Fibroblast of skin of abdomen (primary cell): ENCODE measurements around the gene U2AF2.

ENCODE experiments used
- DNase-seq: peaks from one replicate; pipeline ENCODE4 v3.0.0-alpha.2; 2013

Gene U2AF2

DNA sequence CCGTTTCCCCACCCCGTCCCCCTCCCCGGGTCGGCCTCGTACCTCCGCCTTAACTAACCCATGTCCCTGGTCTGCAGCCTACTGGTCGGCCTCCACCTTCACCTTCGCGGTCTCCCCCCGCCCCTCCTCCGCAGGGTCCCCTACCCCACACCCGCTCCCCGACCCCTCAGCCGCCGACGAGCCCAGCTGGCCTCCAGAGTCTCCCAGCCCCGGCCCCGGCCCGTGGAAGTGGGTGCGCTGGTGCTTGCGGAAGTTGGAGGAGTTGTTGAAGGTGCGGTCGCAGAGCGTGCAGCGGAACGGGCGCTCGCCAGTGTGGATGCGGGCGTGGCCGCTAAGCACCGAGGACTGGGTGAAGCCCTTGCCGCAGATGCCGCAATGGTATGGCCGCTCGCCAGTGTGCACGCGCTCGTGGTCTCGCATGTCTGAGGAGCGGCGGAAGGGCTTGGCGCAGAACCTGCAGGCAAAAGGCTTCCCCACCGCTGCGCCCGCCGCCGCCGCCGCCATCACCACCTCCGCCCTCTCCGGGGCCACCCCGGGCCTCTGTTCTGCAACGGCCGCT lies 33.1 kb upstream of the U2AF2 start:
- DNase-seq = no peak

DNA sequence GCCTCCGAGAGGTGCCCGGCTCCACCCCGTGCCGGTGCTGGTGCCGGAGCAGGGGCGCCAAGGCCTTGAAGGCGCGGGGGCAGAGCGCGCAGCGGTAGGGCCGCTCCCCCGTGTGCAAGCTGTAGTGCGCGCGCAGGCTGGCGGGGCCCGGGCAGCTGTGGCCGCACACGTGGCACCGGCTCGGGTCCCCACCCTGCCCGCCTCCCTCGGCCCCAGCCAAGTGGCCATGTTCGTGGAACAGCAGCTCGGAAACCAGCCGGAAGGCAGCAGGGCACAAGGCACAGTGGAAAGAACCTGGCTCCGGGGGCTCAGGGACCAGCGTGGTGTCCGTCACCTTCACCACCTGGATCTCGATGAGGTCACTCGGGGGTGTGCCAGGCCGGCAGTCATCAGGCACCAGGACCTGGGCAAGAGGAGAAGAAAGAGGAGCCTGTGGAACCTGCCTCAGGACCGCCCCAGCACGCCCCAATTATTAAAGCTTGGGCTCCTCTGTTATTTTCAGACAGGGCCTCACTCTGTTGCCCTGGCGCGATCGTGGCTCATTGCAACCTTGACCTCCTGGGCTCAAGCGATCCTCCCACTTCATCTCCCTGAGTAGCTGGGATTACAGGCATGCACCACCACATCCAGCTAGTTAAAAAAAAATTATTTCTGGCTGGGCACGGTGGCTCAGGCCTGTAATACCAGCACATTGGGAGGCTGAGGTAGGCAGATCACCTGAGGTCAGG lies 32.4 kb upstream of the U2AF2 start:
- DNase-seq = no peak

DNA sequence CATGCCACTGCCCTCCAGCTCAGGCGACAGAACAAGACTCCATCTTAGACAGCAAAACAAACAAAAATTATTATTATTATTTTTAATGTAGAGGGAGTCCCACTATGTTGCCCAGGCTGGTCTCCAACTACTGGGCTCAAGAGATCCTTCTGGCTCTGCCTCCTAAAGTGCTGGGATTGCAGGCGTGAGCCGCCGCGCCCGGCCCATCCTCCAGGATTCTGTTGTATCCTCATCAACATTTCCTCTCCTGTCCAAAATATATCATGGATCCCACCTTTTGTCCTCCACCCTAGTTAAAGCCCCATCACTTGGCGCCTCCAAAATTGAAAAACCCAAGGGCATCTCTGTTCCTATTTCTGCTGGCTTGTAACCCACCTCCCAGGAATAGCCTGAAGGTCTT lies 31.7 kb upstream of the U2AF2 start:
- DNase-seq = no peak

DNA sequence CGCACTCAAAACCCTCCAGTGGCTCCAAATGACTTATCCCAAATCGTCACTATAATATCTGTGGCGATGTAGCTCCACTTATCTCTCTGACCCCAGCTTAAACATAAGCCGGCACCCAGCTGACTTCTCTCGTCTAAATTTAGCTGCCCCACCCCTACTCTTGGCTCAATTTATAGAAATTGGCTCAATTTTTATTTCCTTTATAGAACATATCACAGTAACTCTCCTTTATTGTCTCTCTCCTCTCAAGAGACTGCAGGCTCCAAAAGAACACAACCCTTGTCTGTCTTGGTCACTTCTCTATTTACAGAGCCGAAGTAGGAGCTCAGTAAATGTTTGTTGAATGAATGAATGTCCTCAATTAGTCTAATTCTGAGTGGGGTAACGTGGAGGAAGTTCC lies 31.3 kb upstream of the U2AF2 start:
- DNase-seq = no peak

DNA sequence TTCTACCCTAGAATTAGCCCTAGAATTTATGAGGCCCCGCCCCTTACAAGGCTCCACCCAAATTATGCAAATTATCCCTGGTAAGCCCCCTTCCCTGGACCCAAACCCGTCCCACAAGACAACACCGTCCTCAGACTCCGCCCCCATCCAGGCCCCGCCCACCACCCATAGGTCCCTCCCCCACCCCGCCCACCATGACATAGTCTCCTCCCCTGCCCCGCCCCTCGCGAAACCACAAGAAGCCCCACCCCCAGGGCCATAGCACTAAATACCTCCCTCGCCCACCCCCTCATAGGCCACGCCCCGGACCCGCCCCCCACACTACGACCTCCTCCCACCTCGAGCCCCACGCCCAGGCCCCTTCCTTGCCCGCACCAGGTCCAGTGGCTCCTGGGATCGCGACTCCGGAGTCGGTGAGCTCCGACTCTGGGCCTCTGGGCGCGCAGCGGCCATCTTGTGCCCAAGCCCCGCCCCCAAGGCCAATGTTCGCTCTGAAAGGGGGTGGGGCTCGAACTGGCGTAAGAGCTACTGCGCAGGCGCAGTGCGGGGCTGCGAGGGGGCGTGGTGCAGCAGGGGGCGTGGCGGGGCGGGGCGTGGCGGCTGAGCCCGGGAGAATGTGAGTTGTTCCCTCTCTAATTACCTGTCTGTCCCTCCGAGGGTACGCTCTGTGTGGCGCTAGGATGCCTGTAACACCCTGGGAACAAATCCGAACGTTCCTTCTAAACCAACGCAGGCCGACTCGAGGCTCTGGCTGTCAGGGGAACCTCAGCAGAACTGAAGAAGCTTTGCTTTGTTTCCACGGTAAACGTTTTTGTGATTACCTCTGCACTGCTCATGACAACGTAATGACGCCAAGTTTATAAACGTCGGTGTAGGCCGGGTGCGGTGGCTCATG lies 30.5 kb upstream of the U2AF2 start, which contains the start of gene ZNF784:
Gene ZNF784 (minus strand): TSS at position 458 of the 895 bp plus-strand sequence. CDS start 5 bp downstream, at position 453.
- DNase-seq = peak; percentile 92

DNA sequence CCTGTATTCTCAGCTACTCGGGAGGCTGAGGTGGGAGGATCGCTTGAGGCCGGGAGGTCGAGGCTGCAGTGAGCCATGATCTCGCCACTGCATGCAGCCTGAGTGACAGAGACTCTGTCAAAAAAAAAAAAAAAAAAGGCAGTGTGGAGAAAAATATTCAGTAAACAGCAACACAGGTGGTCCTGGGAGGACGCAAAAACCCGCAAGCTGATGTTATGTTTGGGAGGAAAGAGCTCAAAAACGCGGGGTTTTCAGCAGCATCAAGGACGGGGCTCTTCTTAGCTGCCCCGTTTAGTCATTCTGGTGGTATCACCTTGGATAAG lies 29.9 kb upstream of the U2AF2 start:
- DNase-seq = no peak

- DNase-seq = no peak
Observed at GRCh38 chr19:55626350-55626749, 28.5 kb upstream of the U2AF2 start.

- peak; percentile 89 for DNase-seq
Observed at GRCh38 chr19:55632463-55632834, 22.4 kb upstream of the U2AF2 start.

- DNase-seq = no peak
Observed at GRCh38 chr19:55633861-55634260, 21.0 kb upstream of the U2AF2 start.

DNA sequence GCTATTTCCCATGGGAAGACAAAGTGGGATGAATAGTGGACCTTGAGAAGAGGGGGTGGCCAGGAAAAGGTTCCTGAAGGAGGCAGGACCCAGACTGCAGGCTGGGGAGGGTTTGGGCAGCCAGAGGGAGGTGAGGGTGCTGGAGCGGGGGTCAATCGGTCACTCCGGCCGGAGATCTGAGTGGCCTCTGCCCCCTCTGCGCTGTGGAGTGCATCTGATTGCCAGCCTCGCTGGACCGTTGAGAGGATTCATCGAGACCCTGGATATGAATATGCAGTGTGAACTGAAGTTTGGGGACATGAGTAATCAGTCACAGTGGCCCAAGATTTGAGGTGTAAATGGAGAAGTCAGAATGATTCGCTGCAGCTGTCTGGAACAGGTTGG lies 19.5 kb upstream of the U2AF2 start:
- DNase-seq = no peak

- no peak for DNase-seq
Observed at GRCh38 chr19:55635856-55636440, 18.9 kb upstream of the U2AF2 start.

DNA sequence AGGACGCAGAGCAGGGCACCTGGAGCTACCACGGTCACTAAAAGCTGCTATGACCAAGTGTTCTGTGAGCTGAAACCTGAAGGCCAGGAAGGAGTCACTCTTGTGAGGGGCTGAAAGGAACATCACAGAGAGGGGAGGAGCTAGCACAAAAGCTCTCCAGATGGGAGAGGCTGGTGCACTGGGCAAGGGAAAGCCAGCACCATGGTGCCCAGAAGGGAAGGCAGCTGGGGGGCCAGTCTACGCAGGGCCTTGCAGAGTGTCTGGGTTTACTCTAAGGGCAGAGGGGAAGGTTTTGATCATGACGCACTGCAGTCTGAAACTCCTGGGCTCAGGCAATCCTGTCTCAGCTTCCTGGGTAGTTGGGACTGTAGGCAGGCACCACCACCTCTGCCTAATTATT lies 18.1 kb upstream of the U2AF2 start:
- DNase-seq = no peak

DNA sequence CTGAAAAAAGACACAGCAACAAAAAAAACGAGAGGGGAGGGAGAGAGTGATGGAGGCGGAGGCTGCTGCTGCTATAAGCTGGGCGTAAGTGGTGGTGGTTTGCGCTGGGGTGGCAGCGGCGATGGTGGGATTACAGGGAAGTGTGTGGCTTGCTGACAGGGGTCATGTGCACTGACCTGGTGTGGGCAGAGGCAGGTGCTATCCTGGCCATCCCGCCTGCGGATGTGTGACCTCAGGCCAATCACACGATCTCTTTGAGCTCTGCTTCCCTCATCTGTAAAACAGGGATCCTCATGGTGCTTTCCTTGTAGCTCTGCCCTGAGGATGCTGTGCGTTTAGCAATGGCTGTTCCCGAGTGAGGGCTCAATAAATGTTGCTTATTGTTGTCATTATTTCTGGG lies 17.3 kb upstream of the U2AF2 start:
- no peak for DNase-seq

- DNase-seq = peak; percentile 40
Observed at GRCh38 chr19:55638864-55639359, 15.9 kb upstream of the U2AF2 start.

GRCh38 chr19:55640043-55640576 lies 14.7 kb upstream of the U2AF2 start:
- peak; percentile 75 for DNase-seq

DNA sequence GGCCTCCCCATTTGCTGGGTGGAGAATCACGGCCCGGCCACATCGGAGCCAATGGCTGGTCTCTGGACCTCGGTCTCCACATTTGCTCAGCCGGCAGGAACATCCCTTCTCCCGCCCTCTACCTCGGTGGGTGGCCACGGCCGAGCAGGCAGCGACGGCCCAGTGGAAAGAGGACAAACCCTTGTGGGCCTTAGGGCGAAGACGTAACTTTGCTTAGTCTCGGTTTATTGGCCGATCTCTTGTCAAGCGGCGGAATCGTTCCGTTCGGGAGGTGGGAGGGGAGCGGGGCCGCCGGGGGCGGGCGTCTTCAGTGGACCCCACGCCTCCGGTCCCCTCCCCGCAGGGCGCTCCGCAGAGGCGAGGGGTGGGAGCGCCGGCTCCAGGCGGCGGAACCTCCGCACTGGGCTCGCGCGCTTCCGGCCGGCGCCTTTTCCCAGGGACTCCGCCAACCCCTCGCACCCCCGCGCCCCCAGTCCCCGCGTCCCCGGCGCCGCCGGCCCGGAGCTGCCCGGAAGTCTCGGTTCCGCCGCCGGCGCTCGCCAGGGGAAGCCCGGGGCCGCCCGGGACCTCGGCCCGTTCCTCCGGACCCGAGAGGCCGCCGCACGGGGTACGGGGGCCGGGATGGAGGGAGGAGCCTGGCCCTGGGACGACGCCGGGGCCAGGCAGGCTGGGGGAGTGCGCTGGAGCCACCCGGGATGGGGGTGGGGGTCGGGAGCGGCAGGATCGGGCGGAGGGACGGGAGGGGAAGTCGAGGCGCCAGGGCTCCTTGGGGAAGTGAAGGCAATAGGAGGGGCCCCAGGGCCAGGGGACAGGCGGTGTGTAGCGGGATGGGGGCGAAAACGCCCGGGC lies 14.0 kb upstream of the U2AF2 start, which contains the start of gene ZNF580:
Gene ZNF580 (plus strand): TSS at position 426 of the 849 bp plus-strand sequence. CDS start 1,507 bp downstream, outside the sequence.
- DNase-seq = peak; percentile 84

GRCh38 chr19:55641426-55642152 lies 13.2 kb upstream of the U2AF2 start:
- DNase-seq = peak; percentile 18

- DNase-seq = no peak
Observed at GRCh38 chr19:55642153-55643002, 12.5 kb upstream of the U2AF2 start.

DNA sequence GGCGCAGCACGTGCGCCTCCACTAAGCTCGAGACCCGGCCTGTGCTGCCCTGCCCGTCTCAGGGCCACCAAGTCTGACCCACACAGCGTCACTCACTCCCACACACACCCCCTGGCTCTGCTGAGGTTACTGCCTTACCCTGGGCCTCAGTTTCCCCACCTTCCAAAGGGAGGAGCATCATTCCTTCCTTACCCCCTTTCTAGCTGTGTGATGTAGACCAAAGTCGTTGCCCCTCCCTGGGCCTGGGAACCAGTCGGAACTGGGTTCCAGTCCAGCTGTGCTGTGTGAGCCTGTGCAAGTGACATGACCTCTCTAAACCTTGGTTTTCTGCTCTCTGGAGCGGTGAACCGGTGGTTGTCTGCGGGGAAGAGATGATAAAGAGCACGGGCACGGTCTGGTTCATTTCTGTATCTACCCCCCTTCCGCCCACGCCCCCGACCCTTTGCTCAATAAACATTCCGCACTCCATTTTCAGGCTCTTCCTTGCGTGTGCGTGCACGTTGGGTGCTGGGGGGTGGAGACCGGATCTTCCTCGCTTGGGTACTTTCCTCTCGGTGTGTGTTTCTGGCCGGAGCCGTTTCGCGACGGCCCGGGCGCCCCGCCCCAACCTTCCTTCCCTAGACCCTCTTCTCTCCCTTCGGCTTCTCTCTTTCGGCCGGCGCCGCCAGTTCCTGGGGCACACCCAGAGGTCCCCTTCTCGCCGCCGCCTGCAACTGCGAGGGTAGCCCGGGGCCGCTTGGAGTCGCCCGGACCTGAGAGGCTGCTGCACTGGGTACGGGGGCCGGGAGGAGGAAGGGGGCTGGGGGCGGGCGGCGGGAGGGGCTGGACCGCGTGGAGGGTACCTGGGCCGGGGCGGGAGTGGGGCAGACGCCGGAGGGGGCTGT lies 11.6 kb upstream of the U2AF2 start, which contains the start of gene ZNF581:
Gene ZNF581 (plus strand): TSS at position 647 of the 884 bp plus-strand sequence. CDS start 923 bp downstream, outside the sequence.
- DNase-seq = peak; percentile 70
